Dendritic cell treated with granulocyte-macrophage colony-stimulating factor and Interleukin-4, amounts not matched to agents 40 ng/mL and 50 ng/mL, for 4 days (primary cell): ENCODE measurements around the gene PTPRN2.

ENCODE experiments used
- H3K27ac Mint-ChIP-seq: one replicate; pipeline ENCODE4 v1.8.0; 2022; ENCODE audit warnings: mild to moderate bottlenecking, mixed read lengths
- H3K27me3 Mint-ChIP-seq: one replicate; pipeline ENCODE4 v1.8.0; 2022; ENCODE audit warnings: mild to moderate bottlenecking, mixed read lengths
- H3K36me3 Mint-ChIP-seq: one replicate; pipeline ENCODE4 v1.8.0; 2022; ENCODE audit warnings: low read depth, mixed read lengths
- H3K4me1 Mint-ChIP-seq: one replicate; pipeline ENCODE4 v1.8.0; 2022; ENCODE audit warnings: low read depth, mixed read lengths
- H3K4me3 Mint-ChIP-seq: one replicate; pipeline ENCODE4 v1.8.0; 2022; ENCODE audit warnings: mild to moderate bottlenecking, moderate library complexity, mixed read lengths
- H3K9me3 Mint-ChIP-seq: one replicate; pipeline ENCODE4 v1.8.0; 2022; ENCODE audit warnings: mixed read lengths
- intact Hi-C: fragments of 100-400 bp; cut with micrococcal nuclease; formaldehyde crosslinking; loops from one replicate; pipeline ENCODE4 v1.15.0; 2022

PTPRN2 gene

DNA sequence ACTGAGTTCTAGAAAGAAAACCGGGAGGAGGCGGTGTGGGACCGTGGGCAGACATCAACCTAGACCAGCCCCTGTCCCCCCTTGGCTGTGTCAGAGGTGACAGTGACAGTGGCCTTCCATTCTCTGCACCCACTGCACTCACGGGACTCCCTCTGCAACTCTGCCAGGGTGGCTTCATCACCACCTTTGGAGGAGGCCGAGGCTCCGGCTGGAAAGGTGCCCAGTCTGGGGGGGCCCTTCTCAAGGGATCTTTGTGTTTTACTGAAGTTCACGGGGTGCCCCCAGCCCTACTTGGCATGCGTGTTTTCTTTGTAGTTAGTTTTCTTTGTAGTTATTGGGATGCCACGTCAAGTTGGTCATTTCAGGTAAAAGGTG lies 833.2 kb downstream of the PTPRN2 start:
- Mint-ChIP-seq H3K27ac (no peak overlapping the region), H3K4me1 (no peaks in the 10 kb centered on the region), H3K4me3 (no peak overlapping the region), H3K36me3 (no peaks in the 10 kb centered on the region), H3K9me3 (no peaks in the 10 kb centered on the region), H3K27me3 (peaks cover 5% of the 10 kb centered on the region)
- intact Hi-C loops = no loop called here

DNA sequence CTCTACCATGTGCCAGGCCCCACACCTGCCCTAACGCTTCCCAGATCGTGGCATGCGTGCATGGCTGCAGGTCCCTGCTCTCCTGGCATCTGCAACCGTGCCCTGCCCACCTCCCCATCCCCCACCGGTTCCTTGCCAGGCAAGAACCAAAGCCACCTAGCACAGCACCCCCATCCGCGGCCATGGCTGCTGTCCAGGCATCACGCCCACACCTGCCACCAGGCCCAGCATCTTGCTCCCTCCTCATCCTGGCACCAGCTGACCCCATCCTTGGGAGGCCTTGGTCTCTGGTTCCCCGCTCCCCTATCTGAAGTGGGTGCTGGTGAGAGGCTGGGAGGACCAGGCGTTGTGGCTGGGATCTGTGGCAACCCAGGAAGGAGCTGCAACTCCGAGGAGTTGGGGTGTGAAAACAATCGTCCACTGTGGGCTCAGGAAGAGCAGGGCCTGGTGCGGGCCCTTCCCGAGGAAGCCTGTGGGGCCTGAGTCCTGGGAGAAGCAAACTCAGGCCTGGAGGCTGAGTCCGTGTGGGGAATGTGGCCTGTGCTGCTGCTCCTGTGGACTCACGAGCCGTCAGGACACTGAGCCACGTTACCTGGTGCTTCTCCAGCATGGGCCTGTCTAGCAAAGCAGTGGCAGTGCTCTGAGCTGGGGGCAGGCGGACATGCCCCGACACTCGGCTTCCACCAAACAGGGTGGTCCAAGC lies 833.8 kb downstream of the PTPRN2 start:
- Mint-ChIP-seq H3K36me3 (no peaks in the 10 kb centered on the region), H3K27me3 (peaks cover 4% of the 10 kb centered on the region), H3K27ac (no peak overlapping the region), H3K4me1 (no peaks in the 10 kb centered on the region), H3K4me3 (no peak overlapping the region), H3K9me3 (no peaks in the 10 kb centered on the region)
- intact Hi-C loops = no loop called here

DNA sequence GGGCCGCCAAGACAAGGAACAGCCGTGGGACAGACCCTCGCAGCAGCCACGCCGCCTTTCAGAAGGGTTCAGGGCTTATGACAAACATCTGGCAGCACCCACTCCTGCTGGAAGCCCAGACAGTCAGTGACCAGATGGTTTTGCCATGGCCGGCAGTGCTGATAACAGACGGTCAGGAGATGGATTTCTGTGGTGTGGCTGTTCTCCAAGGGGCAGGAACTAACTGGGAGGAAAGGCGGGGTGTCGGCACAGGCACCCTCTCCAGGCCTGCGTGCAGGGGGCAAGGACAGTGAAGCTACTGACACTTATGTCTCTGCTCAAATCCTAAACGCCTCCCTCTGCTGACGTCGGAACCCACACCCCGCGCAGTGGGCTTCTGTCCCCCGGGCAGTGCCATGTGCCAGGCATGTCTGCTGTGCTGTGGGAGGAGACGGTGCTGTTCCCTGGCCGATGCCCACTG lies 834.8 kb downstream of the PTPRN2 start:
- intact Hi-C loops = no loop called here
- H3K36me3 Mint-ChIP-seq = no peaks in the 10 kb centered on the region
- no peaks in the 10 kb centered on the region for H3K4me1 Mint-ChIP-seq
- H3K4me3 Mint-ChIP-seq = no peak overlapping the region
- H3K9me3 Mint-ChIP-seq = no peaks in the 10 kb centered on the region
- peaks cover 1% of the 10 kb centered on the region for H3K27me3 Mint-ChIP-seq
- H3K27ac Mint-ChIP-seq = no peak overlapping the region

DNA sequence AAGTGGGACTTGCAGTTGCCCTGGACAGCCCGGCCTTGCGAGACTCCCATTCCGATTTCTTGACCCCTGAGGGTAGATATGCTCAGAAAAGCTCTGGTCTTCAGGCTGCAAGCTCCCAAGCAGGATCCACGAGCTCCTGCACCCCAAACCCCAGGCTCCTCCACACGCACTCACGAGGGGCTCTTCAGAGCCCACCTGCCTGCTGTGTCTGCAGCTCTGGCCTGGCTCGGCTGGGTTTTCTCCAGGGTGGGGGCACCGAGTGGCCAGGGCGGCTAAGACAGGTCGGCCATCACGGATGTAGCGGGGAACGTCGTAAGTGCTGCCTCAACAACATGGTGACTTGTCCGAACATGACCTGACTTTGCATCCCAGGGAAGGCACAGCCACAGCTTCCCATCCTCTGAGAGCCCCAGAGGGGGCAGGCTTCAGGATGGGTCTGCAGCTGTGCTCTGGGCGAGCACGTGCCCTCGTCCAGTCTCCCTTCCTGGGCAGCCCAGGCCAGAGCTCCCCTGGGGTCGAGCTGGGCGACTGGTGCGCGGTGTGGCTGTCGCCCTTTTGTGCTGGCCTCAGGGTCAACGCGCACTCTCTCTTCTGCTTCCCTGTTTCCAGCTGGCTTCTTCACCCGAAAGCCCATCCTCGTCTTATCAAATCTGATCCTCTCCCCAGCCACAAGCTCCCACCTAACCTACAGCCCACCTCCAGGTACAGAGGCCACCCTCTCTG lies 835.5 kb downstream of the PTPRN2 start:
- Mint-ChIP-seq H3K27me3 (no peaks in the 10 kb centered on the region), H3K9me3 (no peaks in the 10 kb centered on the region), H3K4me1 (no peaks in the 10 kb centered on the region), H3K36me3 (no peaks in the 10 kb centered on the region), H3K4me3 (no peak overlapping the region), H3K27ac (no peak overlapping the region)
- intact Hi-C loops = no loop called here

DNA sequence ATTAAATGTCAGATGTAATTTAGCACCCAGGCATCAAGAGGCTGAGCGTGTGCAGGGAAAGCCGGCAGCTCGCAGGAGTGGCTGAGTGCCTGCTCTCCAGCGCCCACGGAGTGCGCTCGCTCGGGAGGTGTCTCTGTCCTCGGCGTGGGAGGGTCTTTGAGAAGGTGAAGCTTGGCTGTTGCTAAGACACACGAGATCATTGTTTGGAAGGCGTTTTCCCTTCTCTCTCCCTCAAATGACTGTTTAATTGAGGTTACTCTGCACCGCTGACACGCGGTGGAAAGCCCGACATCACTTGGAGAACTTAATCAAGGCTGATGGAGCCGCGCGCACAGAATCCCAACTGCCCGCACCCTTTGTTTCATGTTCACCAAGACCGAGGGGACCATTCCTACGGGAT lies 836.2 kb downstream of the PTPRN2 start:
- Mint-ChIP-seq H3K27ac (no peak overlapping the region), H3K4me1 (no peaks in the 10 kb centered on the region), H3K36me3 (no peaks in the 10 kb centered on the region), H3K27me3 (no peaks in the 10 kb centered on the region), H3K9me3 (no peaks in the 10 kb centered on the region), H3K4me3 (no peak overlapping the region)
- intact Hi-C loops = no loop called here

DNA sequence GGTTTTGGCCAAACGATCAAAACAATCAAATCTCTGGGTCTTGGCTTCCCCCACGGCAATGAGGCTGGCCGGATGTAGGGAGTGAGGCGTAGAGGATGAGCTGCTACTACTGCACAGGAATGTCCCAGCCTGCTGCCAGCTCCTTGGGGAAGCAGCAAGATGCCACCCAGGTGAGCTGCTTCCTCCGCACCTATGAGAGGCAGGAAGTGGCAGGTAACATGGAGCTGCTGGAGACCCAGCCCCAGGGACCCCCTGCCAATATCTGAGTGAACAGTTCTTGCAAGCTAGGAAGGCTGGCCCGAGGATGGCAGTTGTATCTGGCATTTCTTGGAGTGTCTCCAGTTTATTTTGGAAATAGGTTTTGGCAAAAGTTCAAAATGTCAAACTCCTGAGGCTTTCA lies 837.3 kb downstream of the PTPRN2 start:
- Mint-ChIP-seq H3K27ac (no peak overlapping the region), H3K4me1 (no peaks in the 10 kb centered on the region), H3K9me3 (no peaks in the 10 kb centered on the region), H3K27me3 (no peaks in the 10 kb centered on the region), H3K36me3 (no peaks in the 10 kb centered on the region), H3K4me3 (no peak overlapping the region)
- intact Hi-C loops = no loop called here

DNA sequence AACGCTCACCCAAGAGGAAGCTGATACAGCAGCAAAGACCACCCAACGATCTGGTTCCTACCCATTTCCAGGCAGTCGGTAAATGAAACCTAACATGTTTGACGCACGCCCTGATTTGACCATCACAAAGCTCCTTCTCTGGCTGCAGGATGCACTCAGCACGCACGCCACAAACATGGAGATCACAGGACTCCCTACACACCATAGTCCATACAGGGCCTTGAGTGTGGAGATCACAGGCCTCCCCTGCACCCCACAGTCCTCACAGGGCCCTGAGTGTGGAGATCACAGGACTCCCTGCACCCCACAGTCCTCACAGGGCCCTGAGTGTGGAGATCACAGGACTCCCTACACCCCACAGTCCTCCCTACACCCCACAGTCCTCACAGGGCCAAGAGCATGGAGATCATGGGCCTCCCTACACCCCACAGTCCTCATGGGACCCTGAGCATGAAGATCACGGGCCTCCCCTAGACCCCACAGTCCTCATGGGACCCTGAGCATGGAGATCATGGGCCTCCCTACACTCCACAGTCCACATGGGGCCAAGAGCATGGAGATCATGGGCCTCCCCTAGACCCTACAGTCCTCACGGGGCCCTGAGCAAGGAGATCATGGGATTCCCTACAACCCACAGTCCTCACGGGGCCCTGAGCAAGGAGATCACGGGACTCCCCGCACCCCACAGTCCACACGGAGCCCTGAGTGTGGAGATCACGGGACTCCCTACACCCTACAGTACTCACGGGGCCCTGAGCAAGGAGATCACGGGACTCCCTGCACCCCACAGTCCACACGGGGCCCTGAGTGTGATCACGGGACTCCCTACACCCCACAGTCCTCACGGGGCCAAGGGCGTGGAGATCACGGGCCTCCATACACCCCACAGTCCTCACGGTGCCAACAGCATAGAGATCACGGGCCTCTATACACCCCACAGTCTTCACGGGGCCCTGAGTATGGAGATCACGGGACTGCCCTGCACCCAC lies 841.6 kb downstream of the PTPRN2 start:
- Mint-ChIP-seq H3K36me3 (no peaks in the 10 kb centered on the region), H3K4me3 (no peak overlapping the region), H3K27ac (no peak overlapping the region), H3K4me1 (no peaks in the 10 kb centered on the region), H3K27me3 (peaks cover 2% of the 10 kb centered on the region), H3K9me3 (no peaks in the 10 kb centered on the region)
- intact Hi-C loops = no loop called here

DNA sequence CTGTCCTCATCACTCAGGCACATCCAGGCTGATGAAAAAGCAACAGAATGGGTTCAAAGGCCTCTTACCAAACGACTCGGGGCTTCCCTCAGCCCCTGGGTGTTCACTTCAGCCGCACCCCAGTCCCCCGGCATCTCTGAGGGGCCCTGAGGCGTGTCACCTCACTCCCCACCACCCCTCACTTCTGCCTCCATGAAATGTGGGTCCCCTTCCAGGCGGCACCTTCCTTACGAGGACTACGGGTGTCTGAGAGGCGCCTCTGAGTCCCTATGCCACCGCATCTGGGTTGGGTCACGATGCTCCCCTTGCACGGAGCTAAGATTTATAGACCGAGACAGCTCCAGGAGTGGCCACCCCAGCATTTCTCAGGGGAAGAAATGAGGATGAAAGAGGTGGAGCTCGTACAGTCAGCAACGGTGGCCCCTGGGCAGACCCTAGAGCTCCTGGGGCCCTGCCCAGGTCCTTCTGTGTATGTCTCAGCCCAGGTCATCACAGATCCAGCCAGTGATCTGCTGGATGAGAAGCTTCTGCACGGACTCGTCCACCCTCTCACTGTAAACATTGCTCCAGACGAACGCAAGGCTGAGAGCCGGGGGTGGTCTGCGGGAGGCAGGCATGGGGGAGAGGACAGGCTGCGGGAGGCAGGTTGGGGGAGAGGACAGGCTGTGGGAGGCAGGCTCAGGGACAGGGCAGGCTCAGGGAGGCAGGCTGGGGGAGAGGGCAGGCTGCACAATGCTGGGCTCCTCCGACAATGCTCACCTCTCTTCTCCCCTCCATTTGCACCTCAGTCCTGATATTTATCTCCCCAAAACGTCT lies 842.6 kb downstream of the PTPRN2 start:
- H3K36me3 Mint-ChIP-seq = no peaks in the 10 kb centered on the region
- peaks cover 2% of the 10 kb centered on the region for H3K27me3 Mint-ChIP-seq
- H3K27ac Mint-ChIP-seq = no peak overlapping the region
- H3K4me1 Mint-ChIP-seq = no peaks in the 10 kb centered on the region
- H3K4me3 Mint-ChIP-seq = no peak overlapping the region
- H3K9me3 Mint-ChIP-seq = no peaks in the 10 kb centered on the region
- intact Hi-C loops = no loop called here

DNA sequence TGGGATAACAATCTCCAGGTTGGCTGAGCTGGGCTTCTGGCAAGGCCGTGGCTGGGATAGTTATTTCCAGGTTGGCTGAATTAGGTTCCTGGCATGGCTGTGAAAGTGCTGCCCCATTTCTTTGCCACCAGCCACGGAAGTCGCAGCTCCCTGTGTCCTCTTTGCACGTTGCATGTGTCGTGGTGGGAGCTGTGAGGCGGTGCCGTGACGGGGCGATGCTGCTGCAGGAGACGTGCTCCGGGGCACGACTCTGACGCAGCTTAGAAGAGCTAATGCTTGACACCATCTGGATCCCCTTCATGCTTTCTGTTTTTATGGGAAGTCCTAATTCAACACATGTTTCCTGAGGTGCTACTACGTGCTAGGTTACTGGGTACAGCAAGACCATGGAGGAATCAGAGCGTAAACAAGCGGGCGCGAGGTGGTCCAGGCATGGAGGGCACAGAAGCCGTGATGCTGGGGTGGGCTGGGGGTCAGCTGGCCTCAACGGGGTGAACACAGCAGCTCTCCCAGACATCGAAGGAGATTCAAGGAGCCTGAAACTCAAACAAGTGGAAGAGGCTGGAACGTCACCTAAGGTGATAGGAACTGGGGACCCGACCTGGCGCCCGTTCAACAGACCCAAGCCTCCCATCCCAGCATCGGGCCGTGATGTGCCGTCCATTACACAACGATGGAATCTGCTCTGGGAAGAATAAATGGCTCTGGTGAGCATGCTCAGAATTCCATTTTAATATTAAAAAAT lies 843.7 kb downstream of the PTPRN2 start:
- H3K9me3 Mint-ChIP-seq = no peaks in the 10 kb centered on the region
- H3K36me3 Mint-ChIP-seq = no peaks in the 10 kb centered on the region
- no peak overlapping the region for H3K27ac Mint-ChIP-seq
- no peak overlapping the region for H3K4me3 Mint-ChIP-seq
- peaks cover 2% of the 10 kb centered on the region for H3K27me3 Mint-ChIP-seq
- no peaks in the 10 kb centered on the region for H3K4me1 Mint-ChIP-seq
- intact Hi-C loops = no loop called here

DNA sequence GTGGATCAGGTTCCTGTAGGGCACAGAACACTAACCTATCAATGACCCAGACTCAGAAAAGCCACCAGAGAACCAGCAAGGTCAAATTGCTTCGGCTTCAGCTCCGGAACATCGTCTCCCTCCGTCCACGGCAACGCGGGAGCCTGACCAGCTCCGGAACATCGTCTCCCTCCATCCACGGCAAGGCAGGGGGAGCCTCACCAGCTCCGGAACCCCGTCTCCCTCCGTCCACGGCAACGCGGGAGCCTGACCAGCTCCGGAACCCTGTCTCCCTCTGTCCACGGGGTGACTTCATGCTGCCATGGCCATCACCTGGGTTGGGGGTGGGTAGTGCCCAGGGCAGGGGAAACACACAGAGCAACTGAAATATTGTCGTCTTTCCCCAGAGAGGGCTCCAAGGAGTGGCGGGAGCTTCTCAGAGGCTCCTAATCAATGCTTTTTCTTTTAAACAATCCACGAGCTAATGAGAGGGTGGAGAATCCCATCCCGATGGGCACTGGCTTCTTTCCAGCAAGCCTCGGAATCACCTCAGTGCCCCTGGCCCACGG lies 847.3 kb downstream of the PTPRN2 start:
- Mint-ChIP-seq H3K27me3 (peaks cover 9% of the 10 kb centered on the region), H3K27ac (no peak overlapping the region), H3K4me1 (no peaks in the 10 kb centered on the region), H3K36me3 (no peaks in the 10 kb centered on the region), H3K9me3 (no peaks in the 10 kb centered on the region), H3K4me3 (no peak overlapping the region)
- intact Hi-C loops = no loop called here

DNA sequence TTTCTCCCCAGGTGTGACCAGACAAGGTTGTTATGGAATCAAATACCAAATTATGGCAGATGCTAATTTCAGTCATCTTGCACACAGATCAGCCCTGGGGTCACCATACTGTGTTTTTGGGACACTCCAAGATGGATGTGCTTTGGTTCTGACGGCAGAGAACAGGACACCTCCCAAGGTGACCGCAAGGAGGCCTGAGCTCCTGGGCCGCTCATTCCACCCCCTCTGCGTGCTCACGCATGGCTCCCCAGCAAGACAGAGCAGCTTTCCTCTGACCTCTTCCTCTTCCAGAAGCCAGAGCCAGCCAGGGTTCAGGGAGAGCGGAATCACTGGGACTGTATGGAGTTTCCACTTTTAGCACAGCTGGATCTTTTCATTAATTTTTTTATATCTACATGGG lies 848.0 kb downstream of the PTPRN2 start:
- H3K27ac Mint-ChIP-seq = no peak overlapping the region
- H3K4me1 Mint-ChIP-seq = no peaks in the 10 kb centered on the region
- peaks cover 9% of the 10 kb centered on the region for H3K27me3 Mint-ChIP-seq
- H3K4me3 Mint-ChIP-seq = no peak overlapping the region
- H3K36me3 Mint-ChIP-seq = no peaks in the 10 kb centered on the region
- intact Hi-C loops = no loop called here
- no peaks in the 10 kb centered on the region for H3K9me3 Mint-ChIP-seq

DNA sequence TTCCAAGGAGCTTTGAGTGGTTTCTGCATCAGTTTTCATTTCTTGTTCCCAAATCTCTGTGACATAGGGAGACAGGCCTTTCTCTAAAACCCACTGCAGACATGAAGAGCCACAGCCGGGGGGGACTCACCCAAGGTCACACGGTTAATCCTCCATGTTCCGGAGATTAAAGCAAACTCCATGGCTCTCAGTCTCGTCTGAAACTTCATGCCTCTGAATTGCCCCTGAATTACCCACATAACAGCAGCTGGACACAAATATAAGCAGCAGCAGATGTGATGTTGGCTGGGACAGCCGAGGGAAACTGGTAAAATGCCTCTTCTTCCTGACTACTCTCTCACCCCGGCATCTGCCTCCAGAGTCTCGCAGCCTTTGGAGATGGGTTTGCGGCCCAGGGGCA lies 848.6 kb downstream of the PTPRN2 start:
- no peaks in the 10 kb centered on the region for H3K4me1 Mint-ChIP-seq
- no peak overlapping the region for H3K27ac Mint-ChIP-seq
- intact Hi-C loops = no loop called here
- no peaks in the 10 kb centered on the region for H3K36me3 Mint-ChIP-seq
- no peak overlapping the region for H3K4me3 Mint-ChIP-seq
- H3K9me3 Mint-ChIP-seq = no peaks in the 10 kb centered on the region
- H3K27me3 Mint-ChIP-seq = peaks cover 9% of the 10 kb centered on the region

DNA sequence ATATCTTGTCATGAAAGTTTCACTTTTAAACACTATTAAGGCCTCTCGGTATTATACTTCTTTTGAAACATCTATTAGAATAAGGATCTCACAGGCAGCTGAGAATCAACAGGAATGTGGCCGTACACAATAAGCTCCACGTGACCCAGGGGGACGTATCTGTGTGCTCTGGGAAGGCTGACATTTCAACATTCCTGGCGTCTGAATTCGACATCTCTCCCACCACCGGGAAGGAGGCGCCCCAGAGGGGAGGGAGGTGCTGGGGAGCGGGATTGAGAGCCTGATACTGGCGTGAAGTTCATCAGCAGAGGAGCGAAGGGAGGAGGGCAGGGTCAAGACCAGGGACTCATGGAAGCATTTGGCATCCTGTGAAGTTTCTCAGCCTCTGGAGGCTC lies 849.6 kb downstream of the PTPRN2 start:
- Mint-ChIP-seq H3K27ac (no peak overlapping the region), H3K4me1 (no peaks in the 10 kb centered on the region), H3K36me3 (no peaks in the 10 kb centered on the region), H3K4me3 (no peak overlapping the region), H3K27me3 (peaks cover 9% of the 10 kb centered on the region), H3K9me3 (no peaks in the 10 kb centered on the region)
- intact Hi-C loops = no loop called here
